ENCODE measurements around the gene MLPH. TPM values are rescaled to one million over a fixed set of nuclear protein-coding genes. Genes with fewer than 3 reads are reported as not detected.

The MLPH gene
- total and polyA plus RNA-seq, 9 of the 15 experiments (the other 6 are each of a cell fraction or from before 2014, with no cell fraction given), result 0.22 TPM; not detected in 8

DNA sequence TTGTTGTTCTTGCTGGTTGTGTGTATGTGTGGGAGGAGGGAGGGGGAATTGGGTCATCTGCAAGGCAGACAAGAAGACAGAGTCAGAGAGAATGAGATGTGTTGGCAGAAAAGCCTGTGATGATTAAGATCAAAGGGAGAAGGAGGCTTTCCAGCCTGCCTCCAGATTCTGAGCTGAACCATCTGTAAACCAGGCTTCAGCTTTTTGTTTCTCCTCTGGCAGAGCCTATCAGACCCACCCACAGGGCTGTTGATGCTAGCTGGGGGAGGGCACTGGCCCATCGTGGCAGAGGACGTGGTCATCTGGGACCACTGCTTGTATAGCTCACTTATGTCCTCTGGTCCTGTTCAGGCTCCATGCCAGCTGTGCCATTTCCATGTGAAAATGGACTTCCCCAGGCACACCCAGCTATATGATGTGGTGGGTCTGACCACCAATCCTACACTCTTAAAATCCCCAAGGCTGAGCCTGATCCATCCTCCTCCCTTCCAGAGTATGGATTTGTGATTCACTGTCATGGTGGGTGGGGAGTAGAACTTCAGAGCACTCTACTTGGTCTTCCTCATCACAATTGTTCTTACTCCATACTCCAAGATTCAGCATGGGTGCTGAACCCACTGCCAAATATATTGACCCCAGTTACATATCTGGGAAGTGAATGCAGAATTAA is 45.3 kb upstream of the MLPH start:
- in situ Hi-C loops (cut with MboI) (no loop called here), intact Hi-C loops (cut with micrococcal nuclease) (no loop called here)
- Histone ChIP-seq H3K27me3 (ENCODE audit: control insufficient read depth in 2 of 2, insufficient read depth in 2 of 2, low read length in 2 of 2) (peaks cover 0 to 10% of the 10 kb centered on the region in 2 experiments; a peak in 2 of 5 replicates), H3K9ac (ENCODE audit: insufficient read depth in 1 of 2, low read depth in 2 of 2, low read length in 2 of 2) (no peak overlapping the region), H3K9me3 (replicated peaks; ENCODE audit: control insufficient read depth, insufficient read depth, low read depth, low read length) (no peaks in the 10 kb centered on the region), H3K9me1 (ENCODE audit: control insufficient read depth, insufficient read depth, low read length) (peaks cover 2% of the 10 kb centered on the region), H3K79me2 (ENCODE audit: control insufficient read depth, insufficient read depth, low read length) (no peaks in the 10 kb centered on the region), H3K4me2 (ENCODE audit: insufficient read depth, low read length) (no peak overlapping the region), H3K36me3 (ENCODE audit: control insufficient read depth, insufficient read depth, low read length) (no peaks in the 10 kb centered on the region), H3K4me1 (replicated peaks in 1 of 2; ENCODE audit: control insufficient read depth in 2 of 2, insufficient read depth in 2 of 2, low read length in 2 of 2) (no peaks in the 10 kb centered on the region), H4K20me1 (replicated peaks; ENCODE audit: control insufficient read depth, insufficient read depth, low read length) (no peaks in the 10 kb centered on the region), H3K4me3 (no peak overlapping the region), H3K27ac (ENCODE audit: extremely low read depth, low read depth, low read length) (no peak overlapping the region), H2AFZ (ENCODE audit: low read depth, low read length) (no peak overlapping the region)
- ChIA-PET POLR2A (interaction anchor here (0.6 to 0.8 kb wide), 2 partner anchors 821 to 899 kb away, joined by 3 to 4 read pairs; no protein-coding TSS in a partner anchor), CTCF (ENCODE audit: low intra/inter-chr PET ratio) (no interaction called here)
- WGBS (ENCODE audit: insufficient coverage, low coverage, missing lambda C conversion rate), result 0% methylated on average over 2 of the region's 2 CpGs
- BruUV-seq (replicated peaks), result no TSS peak
- TF ChIP-seq BRF1 (IDR thresholded peaks at IDR 0.05; ENCODE audit: borderline replicate concordance, extremely low read depth, insufficient read length) (no peak), RAD21 (CRISPR knock-in tag; conservative IDR thresholded peaks at IDR 0.05 in 1 of 2, IDR thresholded peaks at IDR 0.05 in 1 of 2) (no peak), RNF2 (IDR thresholded peaks at IDR 0.05) (no peak), HEY1 (CRISPR knock-in tag; IDR thresholded peaks at IDR 0.05; ENCODE audit: borderline replicate concordance) (no peak)
- TF ChIP-seq, protein P1, sequence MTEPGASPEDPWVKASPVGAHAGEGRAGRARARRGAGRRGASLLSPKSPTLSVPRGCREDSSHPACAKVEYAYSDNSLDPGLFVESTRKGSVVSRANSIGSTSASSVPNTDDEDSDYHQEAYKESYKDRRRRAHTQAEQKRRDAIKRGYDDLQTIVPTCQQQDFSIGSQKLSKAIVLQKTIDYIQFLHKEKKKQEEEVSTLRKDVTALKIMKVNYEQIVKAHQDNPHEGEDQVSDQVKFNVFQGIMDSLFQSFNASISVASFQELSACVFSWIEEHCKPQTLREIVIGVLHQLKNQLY (CRISPR knock-in tag; conservative IDR thresholded peaks at IDR 0.05), result no peak
- ATAC-seq, result no peak
- DNase-seq (ENCODE audit: extremely low read depth in 1 of 4, low spot score in 3 of 4), result no peak
- FAIRE-seq, result no peak

All from K562 (cell line).